Stimulated activated naive CD4-positive, alpha-beta T cell (primary cell): ENCODE measurements around the gene GRK3.

Experiments used
- DNase-seq, 6 experiments: peaks; one replicate each; lab custom pipeline; 2025; lab: John Stamatoyannopoulos, UW

Gene GRK3

GRCh38 chr22:25760294-25760693 lies 195.8 kb downstream of the GRK3 start:
- DNase-seq = no peak

GRCh38 chr22:25760848-25761595 lies 196.5 kb downstream of the GRK3 start:
- DNase-seq = no peak

- DNase-seq = no peak
Observed at GRCh38 chr22:25762147-25762546, 197.7 kb downstream of the GRK3 start.

- DNase-seq = no peak
Observed at GRCh38 chr22:25763239-25763777, 198.8 kb downstream of the GRK3 start.

DNA sequence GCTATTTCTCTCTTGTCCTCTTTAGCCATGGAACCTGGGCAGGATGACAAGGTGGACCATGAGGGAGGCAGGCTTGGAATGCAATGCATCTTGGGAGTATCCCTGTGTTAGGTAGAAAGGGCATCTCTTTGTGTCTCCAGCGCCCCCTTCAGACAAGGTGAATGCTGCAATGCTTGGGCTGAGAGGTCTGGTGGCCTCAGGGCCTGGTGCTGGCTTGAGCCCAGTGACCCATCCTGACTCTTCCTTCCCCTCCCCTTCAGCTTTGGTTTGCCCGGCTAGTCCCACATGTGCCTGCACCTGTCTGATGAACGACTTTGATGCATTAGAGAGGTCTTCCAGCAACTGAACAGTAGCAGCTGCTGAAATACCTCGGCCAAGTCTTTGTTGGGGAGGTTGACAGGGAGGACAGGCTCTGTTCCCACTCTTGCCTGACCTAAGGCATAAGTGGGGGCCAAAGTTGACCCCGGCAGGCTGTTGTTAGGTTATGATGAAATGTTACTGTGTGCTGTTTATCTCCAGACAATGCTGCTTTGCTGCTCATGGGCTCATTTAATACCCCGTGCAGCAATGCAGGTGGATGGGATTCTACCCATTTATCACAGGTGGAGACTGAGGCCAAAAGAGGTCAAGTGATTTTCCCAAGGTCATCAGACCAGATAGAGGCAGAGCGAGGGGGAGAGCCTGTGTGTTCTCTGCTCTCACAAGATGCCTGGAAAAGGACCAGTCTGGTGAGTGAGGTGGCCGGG lies 200.0 kb downstream of the GRK3 start:
- no peak for DNase-seq

DNA sequence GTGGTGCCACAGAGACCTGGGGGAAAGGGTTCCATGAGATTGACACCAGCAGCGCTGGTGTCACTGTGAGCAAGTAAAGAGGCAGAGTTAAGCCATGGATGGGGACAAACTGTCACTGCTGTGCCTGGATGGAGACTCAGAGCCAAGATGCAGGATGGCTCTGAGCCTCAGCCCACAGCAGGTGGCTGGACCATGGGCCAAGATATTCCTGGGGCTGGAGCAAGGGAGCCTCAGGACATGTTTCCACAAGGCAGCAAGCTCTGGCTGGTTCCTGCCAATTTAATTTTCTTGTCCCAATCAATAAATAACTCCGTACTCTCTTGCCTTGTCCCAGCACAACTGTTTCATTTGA lies 200.5 kb downstream of the GRK3 start:
- no peak for DNase-seq

GRCh38 chr22:25765801-25766200 lies 201.3 kb downstream of the GRK3 start:
- DNase-seq = no peak

- no peak for DNase-seq
Observed at GRCh38 chr22:25766418-25766817, 201.9 kb downstream of the GRK3 start.

DNA sequence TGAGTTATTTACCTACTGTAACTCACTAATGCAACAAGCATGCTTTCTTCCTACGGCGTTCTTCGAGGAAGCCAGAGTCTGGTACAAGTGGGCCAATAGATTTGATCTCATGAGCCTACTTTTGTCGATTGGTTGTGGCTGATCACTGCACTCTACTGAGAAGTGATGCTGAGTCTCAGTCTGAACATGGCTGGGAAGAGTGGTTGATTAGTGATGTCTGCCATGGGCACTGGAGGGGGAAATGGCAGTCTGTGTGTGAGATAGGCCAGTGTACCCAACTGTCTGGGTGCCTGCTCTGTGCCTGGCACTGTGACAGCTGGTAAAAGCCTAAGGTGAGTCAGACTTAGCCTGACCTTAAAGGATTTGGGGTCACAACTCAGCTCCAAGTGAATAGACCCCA lies 205.9 kb downstream of the GRK3 start:
- DNase-seq = no peak

DNA sequence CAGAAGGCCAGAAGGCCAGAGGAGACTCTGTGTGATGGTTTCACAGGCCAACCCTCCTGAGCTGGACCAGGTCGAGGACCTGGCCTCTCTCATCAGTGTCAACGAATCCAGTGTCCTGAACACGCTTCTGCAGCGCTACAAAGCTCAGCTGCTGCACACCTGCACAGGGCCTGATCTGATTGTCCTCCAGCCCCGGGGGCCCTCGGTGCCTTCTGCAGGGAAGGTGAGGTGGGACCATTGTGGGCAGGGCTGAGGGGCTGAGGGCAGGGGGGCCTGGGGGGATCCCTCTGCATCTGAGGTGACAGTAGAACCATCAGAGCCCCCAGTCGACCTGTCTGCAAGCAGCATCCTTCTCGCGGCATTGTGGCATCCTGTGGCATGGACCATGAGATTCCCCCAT lies 207.8 kb downstream of the GRK3 start:
- no peak for DNase-seq

- DNase-seq = no peak
Observed at GRCh38 chr22:25774575-25775026, 210.1 kb downstream of the GRK3 start.

DNA sequence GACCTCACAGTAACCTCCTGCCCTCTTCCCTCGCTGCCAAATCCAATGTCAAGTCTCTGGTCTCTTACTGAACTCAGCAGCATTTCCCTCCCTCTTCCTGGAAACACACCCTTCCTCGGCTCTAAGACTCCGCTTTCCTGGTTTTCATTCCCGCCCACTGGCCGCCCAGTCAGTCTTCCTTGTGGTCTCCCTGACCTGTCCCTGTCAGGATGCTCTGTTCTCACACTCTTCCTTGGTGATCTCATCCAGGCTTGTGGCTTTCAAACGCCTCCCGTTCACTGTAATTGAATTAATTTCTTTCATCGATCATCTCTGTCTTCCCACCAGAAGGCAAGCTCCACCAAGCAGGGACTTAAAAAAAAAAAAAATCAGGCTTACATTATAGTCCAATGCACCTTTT lies 211.1 kb downstream of the GRK3 start:
- DNase-seq = no peak

GRCh38 chr22:25777411-25777810 lies 212.9 kb downstream of the GRK3 start:
- DNase-seq = no peak

- DNase-seq = no peak
Observed at GRCh38 chr22:25777870-25778269, 213.4 kb downstream of the GRK3 start.
